Adrenal gland (tissue), 12 donors: ENCODE measurements around the gene PLCH2. TPM values are rescaled to one million over a fixed set of nuclear protein-coding genes. Genes with fewer than 3 reads are reported as not detected.

Experiments
- DNase-seq, 7 donors: peaks; one replicate each; pipeline ENCODE4 v3.0.0-alpha.2; 2019 to 2020
- H3K27ac ChIP-seq, 5 donors: fragments of 200-600 bp; sonication (generic) in 4 of 5; 1 replicate in 3 of 5; 2 replicates in 2 of 5; pipeline versions ENCODE4 v1.5.1 to v1.8.0; 2016 to 2020; ENCODE audit warnings: mild to moderate bottlenecking in 1 of 5
- H3K27me3 ChIP-seq: fragments of 200-600 bp; 2 replicates; pipeline ENCODE4 v1.8.0; 2021
- H3K36me3 ChIP-seq, 2 donors: fragments of 200-600 bp; replicated peaks in 1 of 2; 1 replicate in 1 of 2; 2 replicates in 1 of 2; pipeline versions ENCODE4 v1.5.1 to v1.8.0; 2018 to 2022
- H3K4me1 ChIP-seq, 2 donors: fragments of 200-600 bp; replicated peaks in 1 of 2; 1 replicate in 1 of 2; 2 replicates in 1 of 2; pipeline versions ENCODE4 v1.5.1 to v1.8.0; 2018 to 2021
- H3K4me3 ChIP-seq, 4 donors: fragments of 200-600 bp; sonication (generic) in 3 of 4; one replicate each; pipeline ENCODE4 v1.5.1; 2016 to 2018
- H3K9me3 ChIP-seq, 3 donors: fragments of 200-600 bp; sonication (generic) in 1 of 3; replicated peaks in 1 of 3; 1 replicate in 2 of 3; 2 replicates in 1 of 3; pipeline versions ENCODE4 v1.5.1 to v1.8.0; 2016 to 2021
- CTCF ChIP-seq, 6 experiments: fragments of 450-650 bp in 4 of 6; fragments of 200-600 bp in 2 of 6; sonication (generic) in 1 of 6; IDR thresholded peaks; 1 replicate in 5 of 6; 2 replicates in 1 of 6; pipeline versions ENCODE4 v1.5.1 to v1.8.0; 2016 to 2021; ENCODE audit warnings: antibody characterized with exemption in 6 of 6, mild to moderate bottlenecking in 2 of 6, moderate library complexity in 1 of 6
- POLR2A ChIP-seq, 2 donors: fragments of 450-650 bp; IDR thresholded peaks; one replicate each; pipeline ENCODE4 v1.6.1; 2017; ENCODE audit warnings: antibody characterized with exemption in 2 of 2, mild to moderate bottlenecking in 2 of 2, moderate library complexity in 1 of 2
- WGBS, 4 donors: extraction: QIAGEN DNeasy Blood & Tissue Kit in 2 of 4; methylation state at CpG; one replicate each; pipeline versions ENCODE4 v1.1.5 to v1.1.7; 2013 to 2017; 5-methylcytosine and 5-hydroxymethylcytosine counted together
- intact Hi-C, 2 donors: fragments of 100-400 bp; cut with DNase I; formaldehyde crosslinking; loops; one replicate each; pipeline versions ENCODE4 v1.14.1 to v1.15.0; 2022 to 2023
- polyA plus RNA-seq, 3 donors: library from polyadenylated mRNA; stranded (reverse); fragments of 200-250 nt in 2 of 3; fragments of 350-450 nt in 1 of 3; fragmentation: Illumina TruSeq in 1 of 3; extraction: RNeasy Lipid Tissue Mini Kit (QIAGEN cat#74804) in 1 of 3; gene quantifications; one replicate each; pipeline ENCODE4 v1.2.3, GENCODE V29; 2013 to 2014
- total RNA-seq, 9 donors: library from RNA; depleted of rRNA in 4 of 9; stranded (reverse); fragments of >200 nt in 4 of 9; fragments of 120-200 nt in 1 of 9; fragmentation: NEBNext Ultra II Directional in 1 of 9; extraction: Animal tissue kit (Norgen Biotek cat#: 25700) in 1 of 9; gene quantifications; one replicate each; pipeline versions ENCODE4 v1.1.0 to v1.2.4, GENCODE V29; 2013 to 2023
- donor health status: healthy with polysubstance abuse.
- donor health status: Bipolar disorder and iron deficiency.
- donor health status: DM: yes; HTN: yes; CAD: no.
- donor health status: DM: no; HTN: no; CAD: no.
- donor health status: DM: no; HTN: no; CAD: no.
- donor health status: DM: yes; HTN: yes; CAD: no.

Gene PLCH2
- total and polyA plus RNA-seq, 12 donors: 0.22 to 66.3 (median 2.2) TPM; not detected in 1

- Histone ChIP-seq H3K4me1 (no peaks in the 10 kb centered on the region), H3K36me3 (peaks cover 0 to 42% of the 10 kb centered on the region in 2 donors), H3K27me3 (peaks cover 3% of the 10 kb centered on the region), H3K27ac (no peak overlapping the region), H3K9me3 (no peaks in the 10 kb centered on the region), H3K4me3 (no peak overlapping the region)
- no peak for TF ChIP-seq CTCF (IDR thresholded peaks at IDR 0.05)
- no peak for TF ChIP-seq POLR2A (IDR thresholded peaks at IDR 0.05)
- intact Hi-C loops: no loop called here
- no peak for DNase-seq
- WGBS, 4 donors: 42 to 75% (median 63%) methylated on average over 6 to 15 of the region's 15 CpGs
Measured at GRCh38 chr1:2506901-2507565, 30.9 kb downstream of the PLCH2 start.

GRCh38 chr1:2507744-2508155, 31.7 kb downstream of the PLCH2 start:
- Histone ChIP-seq H3K27me3 (no peaks in the 10 kb centered on the region), H3K4me1 (no peaks in the 10 kb centered on the region), H3K4me3 (no peak overlapping the region), H3K36me3 (peaks cover 0 to 49% of the 10 kb centered on the region in 2 donors), H3K9me3 (no peaks in the 10 kb centered on the region), H3K27ac (no peak overlapping the region)
- no peak for TF ChIP-seq CTCF (IDR thresholded peaks at IDR 0.05)
- no peak for TF ChIP-seq POLR2A (IDR thresholded peaks at IDR 0.05)
- intact Hi-C loops: no loop called here
- DNase-seq: no peak
- 87 to 100% (median 91%) methylated on average over 1 to 6 of the region's 6 CpGs; no CpG with 5 or more reads in 1 of the 4 donors for WGBS, 4 donors

GRCh38 chr1:2508180-2508579, 32.1 kb downstream of the PLCH2 start:
- no peak overlapping the region for H3K4me3 ChIP-seq
- intact Hi-C loops: no loop called here
- peaks cover 0 to 54% of the 10 kb centered on the region in 2 donors for H3K36me3 ChIP-seq
- no peak for DNase-seq
- no peaks in the 10 kb centered on the region for H3K9me3 ChIP-seq
- WGBS, 4 donors: 89 to 93% (median 92%) methylated on average over 13 to 24 of the region's 24 CpGs
- no peak for TF ChIP-seq CTCF (IDR thresholded peaks at IDR 0.05)
- TF ChIP-seq POLR2A (IDR thresholded peaks at IDR 0.05): no peak
- H3K27ac ChIP-seq: no peak overlapping the region
- H3K27me3 ChIP-seq: no peaks in the 10 kb centered on the region
- no peaks in the 10 kb centered on the region for H3K4me1 ChIP-seq

GRCh38 chr1:2508751-2509150, 32.7 kb downstream of the PLCH2 start:
- intact Hi-C loops: no loop called here
- 90 to 95% (median 95%) methylated on average over 3 to 29 of the region's 29 CpGs for WGBS, 4 donors
- Histone ChIP-seq H3K36me3 (peaks cover 0 to 59% of the 10 kb centered on the region in 2 donors), H3K4me1 (no peaks in the 10 kb centered on the region), H3K4me3 (no peak overlapping the region), H3K27ac (no peak overlapping the region), H3K27me3 (no peaks in the 10 kb centered on the region), H3K9me3 (no peaks in the 10 kb centered on the region)
- DNase-seq: no peak
- TF ChIP-seq POLR2A (IDR thresholded peaks at IDR 0.05) (no peak), CTCF (IDR thresholded peaks at IDR 0.05) (no peak)
